ENCODE results near the gene TENM3. TPM values are rescaled to one million over a fixed set of nuclear protein-coding genes. Genes with fewer than 3 reads are reported as not detected.

TENM3 gene
- polyA plus RNA-seq, 1 experiment = 54.9 TPM

DNA sequence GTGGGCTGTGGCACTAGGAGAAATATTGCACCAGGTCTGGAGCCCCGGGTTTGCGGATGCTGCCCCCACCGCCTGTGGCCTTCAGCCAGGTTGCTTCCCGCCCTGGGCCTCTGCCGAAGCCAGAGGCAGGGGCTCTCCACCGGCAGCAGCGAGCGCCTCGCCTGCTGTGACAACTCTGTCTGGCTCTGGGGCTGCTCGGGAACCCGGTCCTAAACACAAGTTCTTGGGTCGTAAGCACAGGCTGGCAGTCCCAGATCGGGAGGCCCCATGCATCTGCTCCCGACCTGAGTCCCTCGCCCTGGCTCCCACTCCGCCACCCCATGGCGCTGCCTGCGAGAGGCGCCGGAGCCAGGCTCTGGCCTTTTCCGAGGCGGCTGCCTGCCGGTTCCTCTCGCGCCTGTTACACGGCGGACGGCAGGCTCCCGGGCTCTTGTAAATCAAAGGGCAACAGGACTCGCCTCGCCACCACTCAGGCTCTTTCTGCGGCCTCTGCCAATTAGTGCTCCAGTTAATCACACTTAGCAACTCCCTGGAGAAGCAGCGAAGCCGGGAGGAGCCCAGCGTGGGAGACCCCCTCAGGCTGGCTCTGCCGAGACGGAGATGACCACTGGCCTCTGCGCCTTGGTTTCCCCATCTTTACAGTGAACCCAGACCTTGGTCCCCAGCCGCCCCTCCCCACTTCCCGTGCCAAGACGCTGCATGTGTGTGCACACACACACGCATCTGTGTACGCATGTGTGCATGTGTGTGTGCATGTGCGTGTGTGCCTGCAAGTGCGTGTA lies 564.8 kb downstream of the TENM3 start:
- Histone ChIP-seq H3K27ac (ENCODE audit: low read depth, low read length) (no peak overlapping the region), H3K27me3 (ENCODE audit: control insufficient read depth, insufficient read depth, low read length) (no peaks in the 10 kb centered on the region), H3K4me3 (ENCODE audit: low read depth, low read length) (no peak overlapping the region), H3K9me3 (ENCODE audit: control insufficient read depth, insufficient read depth, low read length) (peaks cover 46% of the 10 kb centered on the region)
- CTCF ChIA-PET = no interaction called here
- TF ChIP-seq CTCF (IDR thresholded peaks at IDR 0.05; ENCODE audit: low read depth, low read length) = no peak
- no peak for DNase-seq (ENCODE audit: low read depth, low spot score)
- POLR2A ChIA-PET = no interaction called here

DNA sequence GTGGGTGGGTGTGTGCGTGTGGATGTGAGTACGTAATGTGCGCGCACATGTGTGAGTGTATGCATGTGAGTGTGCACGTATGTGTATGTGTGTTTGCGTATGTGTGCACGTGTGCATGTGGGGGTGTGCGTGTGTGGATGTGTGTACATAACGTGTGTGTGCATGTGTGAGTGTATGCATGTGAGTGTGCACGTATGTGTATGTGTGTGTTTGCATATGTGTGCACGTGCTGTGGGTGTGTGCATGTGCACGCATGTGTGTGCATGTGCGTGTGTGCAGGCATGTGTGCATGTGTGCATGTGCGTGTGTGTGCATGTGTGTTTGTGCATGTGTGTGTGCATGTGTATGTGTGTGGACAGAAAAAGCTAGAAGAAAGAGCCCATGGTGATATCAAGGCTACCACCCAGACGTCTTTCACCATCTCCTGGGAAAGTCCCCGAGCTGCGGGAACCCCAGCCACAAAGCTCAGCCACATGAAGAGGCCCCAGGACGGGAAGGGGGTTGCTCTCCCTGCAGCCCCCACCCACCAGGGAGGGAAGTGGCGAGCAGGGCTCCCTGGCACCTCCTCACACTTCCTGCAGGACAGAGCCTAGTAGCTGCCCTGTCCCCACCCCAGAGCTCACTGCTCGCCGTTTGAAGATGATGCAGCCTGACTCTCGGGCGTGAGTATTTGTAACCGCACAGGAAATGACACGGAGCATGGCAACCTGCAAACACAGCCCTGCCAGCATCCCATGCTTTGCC lies 565.6 kb downstream of the TENM3 start:
- no peak for TF ChIP-seq CTCF (IDR thresholded peaks at IDR 0.05; ENCODE audit: low read depth, low read length)
- no peaks in the 10 kb centered on the region for H3K27me3 ChIP-seq (ENCODE audit: control insufficient read depth, insufficient read depth, low read length)
- no peak for DNase-seq (ENCODE audit: low read depth, low spot score)
- ChIA-PET POLR2A (no interaction called here), CTCF (no interaction called here)
- no peak overlapping the region for H3K27ac ChIP-seq (ENCODE audit: low read depth, low read length)
- no peak overlapping the region for H3K4me3 ChIP-seq (ENCODE audit: low read depth, low read length)
- H3K9me3 ChIP-seq (ENCODE audit: control insufficient read depth, insufficient read depth, low read length) = peaks cover 46% of the 10 kb centered on the region

GRCh38 chr4:182809417-182810102 lies 566.4 kb downstream of the TENM3 start:
- Histone ChIP-seq H3K9me3 (ENCODE audit: control insufficient read depth, insufficient read depth, low read length) (peaks cover 46% of the 10 kb centered on the region), H3K4me3 (ENCODE audit: low read depth, low read length) (no peak overlapping the region), H3K27ac (ENCODE audit: low read depth, low read length) (no peak overlapping the region), H3K27me3 (ENCODE audit: control insufficient read depth, insufficient read depth, low read length) (no peaks in the 10 kb centered on the region)
- no peak for DNase-seq (ENCODE audit: low read depth, low spot score)
- ChIA-PET POLR2A (no interaction called here), CTCF (no interaction called here)
- 0 out of 2 replicates have a peak, but pooled peaks have one; percentile 4 for TF ChIP-seq CTCF (IDR thresholded peaks at IDR 0.05; ENCODE audit: low read depth, low read length)

GRCh38 chr4:182810103-182810615 lies 567.0 kb downstream of the TENM3 start:
- TF ChIP-seq CTCF (IDR thresholded peaks at IDR 0.05; ENCODE audit: low read depth, low read length) = no peak
- H3K9me3 ChIP-seq (ENCODE audit: control insufficient read depth, insufficient read depth, low read length) = peaks cover 46% of the 10 kb centered on the region
- POLR2A ChIA-PET = no interaction called here
- H3K27me3 ChIP-seq (ENCODE audit: control insufficient read depth, insufficient read depth, low read length) = no peaks in the 10 kb centered on the region
- no peak for DNase-seq (ENCODE audit: low read depth, low spot score)
- CTCF ChIA-PET = no interaction called here
- no peak overlapping the region for H3K4me3 ChIP-seq (ENCODE audit: low read depth, low read length)
- no peak overlapping the region for H3K27ac ChIP-seq (ENCODE audit: low read depth, low read length)
